HFFc6 (cell line): ENCODE data around the gene KISS1R. TPM values are rescaled to one million over a fixed set of nuclear protein-coding genes. Genes with fewer than 3 reads are reported as not detected.

Experiments used
- DNase-seq: peaks from one replicate; pipeline ENCODE4 v3.0.0-alpha.2; 2018
- H3K27ac Mint-ChIP-seq: 2 replicates; pipeline ENCODE4 v1.8.0; 2020; ENCODE audit warnings: mild to moderate bottlenecking, mixed read lengths
- H3K27me3 Mint-ChIP-seq: 2 replicates; pipeline ENCODE4 v1.8.0; 2021; ENCODE audit warnings: mild to moderate bottlenecking, moderate library complexity, mixed read lengths; ENCODE audit not compliant: insufficient read depth
- H3K36me3 Mint-ChIP-seq: 2 replicates; pipeline ENCODE4 v1.8.0; 2021; ENCODE audit warnings: low read depth, mixed read lengths
- H3K4me1 Mint-ChIP-seq: 2 replicates; pipeline ENCODE4 v1.8.0; 2020; ENCODE audit warnings: low read depth, mixed read lengths
- H3K4me3 Mint-ChIP-seq: 2 replicates; pipeline ENCODE4 v1.8.0; 2020; ENCODE audit warnings: mild to moderate bottlenecking, moderate library complexity, mixed read lengths
- H3K9me3 Mint-ChIP-seq: 2 replicates; pipeline ENCODE4 v1.8.0; 2020; ENCODE audit warnings: mild to moderate bottlenecking, mixed read lengths
- total RNA-seq, 6 experiments: library from RNA; stranded (reverse); fragmentation: NEBNext Ultra II Directional; extraction: Animal tissue kit (Norgen Biotek cat#: 25700); gene quantifications; 2 replicates in 1 of 6; 3 replicates in 5 of 6; pipeline ENCODE4 v1.2.3, GENCODE V29; 2021
- TF ChIP-seq, protein P1 (sequence below): fragments of 200-600 bp; sonication (generic); IDR thresholded peaks from 2 replicates; pipeline ENCODE4 v1.5.0; 2021; ENCODE audit warnings: antibody characterized with exemption, mild to moderate bottlenecking

The KISS1R gene
- total RNA-seq, 6 experiments from 2014 or later, result not detected

GRCh38 chr19:958967-959855 lies 42.1 kb downstream of the KISS1R start:
- no peaks in the 10 kb centered on the region for H3K9me3 Mint-ChIP-seq
- peaks cover 11% of the 10 kb centered on the region for H3K36me3 Mint-ChIP-seq
- peak overlapping the region; percentile 75; the same call in 1 of the 2 replicates for H3K27ac Mint-ChIP-seq
- H3K27me3 Mint-ChIP-seq, result no peaks in the 10 kb centered on the region; the same call in 1 of the 2 replicates
- TF ChIP-seq, protein P1, sequence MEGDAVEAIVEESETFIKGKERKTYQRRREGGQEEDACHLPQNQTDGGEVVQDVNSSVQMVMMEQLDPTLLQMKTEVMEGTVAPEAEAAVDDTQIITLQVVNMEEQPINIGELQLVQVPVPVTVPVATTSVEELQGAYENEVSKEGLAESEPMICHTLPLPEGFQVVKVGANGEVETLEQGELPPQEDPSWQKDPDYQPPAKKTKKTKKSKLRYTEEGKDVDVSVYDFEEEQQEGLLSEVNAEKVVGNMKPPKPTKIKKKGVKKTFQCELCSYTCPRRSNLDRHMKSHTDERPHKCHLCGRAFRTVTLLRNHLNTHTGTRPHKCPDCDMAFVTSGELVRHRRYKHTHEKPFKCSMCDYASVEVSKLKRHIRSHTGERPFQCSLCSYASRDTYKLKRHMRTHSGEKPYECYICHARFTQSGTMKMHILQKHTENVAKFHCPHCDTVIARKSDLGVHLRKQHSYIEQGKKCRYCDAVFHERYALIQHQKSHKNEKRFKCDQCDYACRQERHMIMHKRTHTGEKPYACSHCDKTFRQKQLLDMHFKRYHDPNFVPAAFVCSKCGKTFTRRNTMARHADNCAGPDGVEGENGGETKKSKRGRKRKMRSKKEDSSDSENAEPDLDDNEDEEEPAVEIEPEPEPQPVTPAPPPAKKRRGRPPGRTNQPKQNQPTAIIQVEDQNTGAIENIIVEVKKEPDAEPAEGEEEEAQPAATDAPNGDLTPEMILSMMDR, result no peak
- DNase-seq, result peak; percentile 51
- peak overlapping the region; percentile 47 for H3K4me3 Mint-ChIP-seq
- H3K4me1 Mint-ChIP-seq, result peaks cover 23% of the 10 kb centered on the region

DNA sequence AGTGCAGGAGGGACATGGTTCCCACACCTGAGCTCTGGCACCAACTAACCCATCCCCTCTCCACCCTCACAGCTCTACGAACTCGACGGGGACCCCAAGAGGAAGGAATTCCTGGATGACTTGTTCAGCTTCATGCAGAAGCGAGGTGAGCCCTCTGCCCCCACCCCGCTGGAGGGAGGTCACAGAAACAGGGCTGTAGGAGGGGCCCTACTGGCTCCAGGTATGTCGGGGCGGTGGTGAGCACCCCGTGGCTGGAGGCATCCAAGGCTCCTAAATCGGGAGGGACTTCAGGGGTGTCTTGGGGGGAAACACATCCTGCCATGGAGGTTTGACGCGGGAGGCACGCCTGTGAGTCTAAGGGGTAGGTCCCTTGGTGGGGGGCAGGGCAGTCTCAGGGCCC lies 42.9 kb downstream of the KISS1R start:
- Mint-ChIP-seq H3K27me3 (no peaks in the 10 kb centered on the region; the same call in 1 of the 2 replicates), H3K27ac (no peak overlapping the region), H3K36me3 (peaks cover 19% of the 10 kb centered on the region)

GRCh38 chr19:960601-960938 lies 43.4 kb downstream of the KISS1R start:
- Mint-ChIP-seq H3K9me3 (peaks cover 5% of the 10 kb centered on the region), H3K4me3 (no peak overlapping the region), H3K27me3 (no peaks in the 10 kb centered on the region; the same call in 1 of the 2 replicates), H3K4me1 (peaks cover 23% of the 10 kb centered on the region), H3K36me3 (peaks cover 24% of the 10 kb centered on the region), H3K27ac (no peak overlapping the region)
- DNase-seq, result no peak
- TF ChIP-seq, protein P1, result no peak

More for the DNA sequence above, 42.9 kb downstream of the KISS1R start:
- Mint-ChIP-seq H3K4me3 (no peak overlapping the region), H3K4me1 (peaks cover 23% of the 10 kb centered on the region), H3K9me3 (peaks cover 1% of the 10 kb centered on the region)
- TF ChIP-seq, protein P1, result peak; percentile 26; the same call in 1 of the 2 replicates
- DNase-seq, result no peak

DNA sequence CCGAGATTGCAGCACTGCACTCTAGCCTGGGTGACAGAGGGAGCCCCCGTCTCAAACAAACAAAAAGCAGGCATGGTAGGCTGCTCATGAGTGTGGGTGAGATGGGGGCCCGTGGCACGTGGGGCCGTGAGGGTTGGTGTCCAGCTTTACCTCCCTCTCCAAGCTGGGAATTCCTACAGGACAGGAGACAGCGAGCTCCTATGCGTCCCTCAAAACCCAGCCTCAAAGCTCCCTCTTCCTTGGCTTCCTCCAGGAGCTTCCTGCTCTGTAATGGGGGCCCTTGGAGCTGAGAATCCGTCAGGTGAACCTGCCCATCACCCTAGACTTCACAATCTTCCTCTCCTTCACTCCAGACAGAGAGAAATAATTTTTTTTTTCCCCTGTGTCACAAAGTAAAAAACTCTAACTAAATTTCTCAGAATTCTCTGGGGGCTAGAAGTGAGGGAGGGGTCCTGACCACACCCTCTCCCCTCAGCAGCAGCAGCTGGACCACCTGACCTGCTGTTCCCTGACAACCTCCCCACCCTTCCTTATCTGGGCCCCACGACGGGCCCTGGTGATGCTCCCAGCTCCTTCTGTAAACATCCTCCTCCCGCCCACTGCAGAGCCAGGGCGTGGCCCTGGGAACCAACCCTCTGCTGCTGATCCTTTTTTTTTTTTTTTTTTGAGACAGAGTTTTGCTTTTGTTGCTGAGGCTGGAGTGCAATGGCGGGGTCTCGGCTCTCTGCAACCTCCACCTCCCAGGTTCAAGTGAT lies 44.9 kb downstream of the KISS1R start:
- peak overlapping the region; percentile 80 for H3K27ac Mint-ChIP-seq
- peaks cover 5% of the 10 kb centered on the region for H3K9me3 Mint-ChIP-seq

More for the DNA sequence above, 44.9 kb downstream of the KISS1R start:
- peaks cover 32% of the 10 kb centered on the region for H3K36me3 Mint-ChIP-seq
- TF ChIP-seq, protein P1, result no peak
- H3K4me1 Mint-ChIP-seq, result peaks cover 20% of the 10 kb centered on the region
- H3K27me3 Mint-ChIP-seq, result no peaks in the 10 kb centered on the region; the same call in 1 of the 2 replicates
- H3K4me3 Mint-ChIP-seq, result peak overlapping the region; percentile 61; the same call in 1 of the 2 replicates
- peak; percentile 19 for DNase-seq
